GM19324 (cell line): ENCODE results near the gene CLDN25.
"Not testable (repeated sequence)": the region's sequence is repeated elsewhere in the genome, so short reads cannot be mapped to it uniquely, and the experiment has no call there.

ENCODE experiments used
- ATAC-seq: cut with Tn5 transposase; IDR thresholded peaks from one replicate; pipeline ENCODE4 v1.9.1; 2021; ENCODE audit warnings: mild to moderate bottlenecking, moderate library complexity; ENCODE audit not compliant: unreplicated experiment, low FRiP score

The CLDN25 gene

DNA sequence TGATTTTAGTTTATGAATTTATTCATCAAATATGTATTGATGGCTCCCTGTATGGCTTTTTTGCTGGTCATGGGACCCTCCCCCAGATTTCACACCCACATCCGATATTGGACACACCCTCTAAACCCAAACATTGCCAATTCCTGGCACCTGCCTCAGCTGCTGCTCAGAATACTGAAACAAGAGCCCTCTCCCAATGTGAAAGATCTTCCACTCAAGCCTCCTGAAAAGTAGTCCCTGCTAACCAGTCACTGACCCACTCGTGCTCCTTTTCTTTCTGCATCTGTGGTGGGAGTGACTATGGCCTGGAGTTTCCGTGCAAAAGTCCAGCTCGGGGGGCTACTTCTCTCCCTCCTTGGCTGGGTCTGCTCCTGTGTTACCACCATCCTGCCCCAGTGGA lies at the start of gene CLDN25:
CLDN25 (plus strand) TSS at position 301 of the 400 bp plus-strand sequence; CDS start at position 301, 0 bp downstream.
- no peak for ATAC-seq

DNA sequence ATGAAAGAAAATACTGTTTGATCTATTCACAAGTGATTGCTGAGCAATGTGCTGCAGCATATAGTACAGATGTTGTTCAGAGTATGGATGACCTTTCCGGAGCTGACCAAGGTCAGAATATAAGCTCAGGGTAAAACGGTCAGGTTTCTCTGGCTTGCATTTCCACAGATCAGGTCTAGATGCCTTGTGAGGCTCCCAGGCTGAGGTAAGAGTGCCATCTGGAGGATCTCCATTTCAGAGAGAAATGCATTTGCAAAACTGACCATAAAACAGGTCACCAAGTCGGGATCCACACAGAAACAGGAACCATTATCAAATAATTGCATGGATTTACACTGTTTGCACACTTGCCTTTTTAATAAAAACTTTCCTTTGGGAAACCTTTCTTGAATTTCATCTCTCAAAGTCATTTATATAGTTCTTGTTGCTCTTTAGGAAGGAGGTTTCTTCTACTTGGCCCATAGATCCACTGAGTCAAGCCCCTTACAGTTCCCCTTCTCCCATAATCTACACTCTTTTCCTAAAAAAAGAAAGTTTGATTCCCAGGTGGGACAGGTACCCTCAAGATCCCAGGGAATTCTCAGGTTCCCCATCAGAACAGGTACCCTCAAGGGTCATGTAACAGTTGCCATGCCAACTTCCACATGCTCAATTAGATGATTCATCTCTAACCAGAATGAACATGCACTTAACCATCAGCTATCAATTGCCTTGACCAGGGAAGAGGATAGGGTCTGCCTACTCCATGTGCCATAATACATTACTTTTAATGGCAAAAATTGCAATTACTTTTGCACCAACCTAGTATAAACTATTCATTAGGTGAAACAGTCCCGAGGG lies 48.5 kb upstream of the CLDN25 start:
- ATAC-seq: no peak

DNA sequence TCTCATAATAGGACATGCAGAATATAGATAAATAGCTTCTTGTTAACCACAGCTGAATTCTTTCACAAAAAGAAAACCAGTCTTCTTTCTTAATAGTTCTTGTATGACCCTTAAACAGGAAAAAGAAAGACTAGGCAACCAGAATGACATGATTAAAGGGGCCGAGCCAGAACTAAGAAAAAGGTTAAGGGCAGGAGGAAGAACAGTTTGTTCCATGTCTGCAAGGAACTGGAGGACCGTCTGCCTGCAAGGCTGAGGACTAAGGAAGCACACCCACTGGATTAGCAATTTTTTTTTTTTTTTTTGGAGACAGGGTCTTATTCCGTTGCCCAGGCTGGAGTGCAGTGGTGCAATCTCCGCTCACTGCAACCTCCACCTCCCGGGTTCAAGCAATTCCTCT lies 47.5 kb upstream of the CLDN25 start:
- ATAC-seq: no peak

GRCh38 chr11:113736323-113736722 lies 43.3 kb upstream of the CLDN25 start:
- ATAC-seq: no peak

- ATAC-seq: no peak
These were observed 26.7 kb upstream of the CLDN25 start for GRCh38 chr11:113752932-113753331.

GRCh38 chr11:113760241-113760640 lies 19.4 kb upstream of the CLDN25 start:
- no peak for ATAC-seq

DNA sequence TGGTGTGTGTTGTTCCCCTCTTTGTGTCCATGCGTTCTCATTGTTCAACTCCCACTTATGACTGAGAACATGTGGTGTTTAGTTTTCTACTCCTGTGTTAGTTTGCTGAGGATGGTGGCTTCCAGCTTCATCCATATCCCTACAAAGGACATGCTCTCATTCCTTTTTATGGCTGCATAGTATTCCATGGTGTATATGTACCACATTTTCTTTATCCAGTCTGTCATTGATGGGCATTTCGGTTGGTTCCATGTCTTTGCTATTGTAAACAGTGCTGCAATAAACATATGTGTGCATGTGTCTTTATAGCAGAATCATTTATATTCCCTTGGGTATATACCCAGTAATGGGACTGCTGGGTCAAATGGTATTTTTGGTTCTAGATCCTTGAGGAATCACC lies 16.6 kb upstream of the CLDN25 start:
- not testable (repeated sequence) for ATAC-seq

GRCh38 chr11:113764527-113765219 lies 14.9 kb upstream of the CLDN25 start:
- no peak for ATAC-seq

DNA sequence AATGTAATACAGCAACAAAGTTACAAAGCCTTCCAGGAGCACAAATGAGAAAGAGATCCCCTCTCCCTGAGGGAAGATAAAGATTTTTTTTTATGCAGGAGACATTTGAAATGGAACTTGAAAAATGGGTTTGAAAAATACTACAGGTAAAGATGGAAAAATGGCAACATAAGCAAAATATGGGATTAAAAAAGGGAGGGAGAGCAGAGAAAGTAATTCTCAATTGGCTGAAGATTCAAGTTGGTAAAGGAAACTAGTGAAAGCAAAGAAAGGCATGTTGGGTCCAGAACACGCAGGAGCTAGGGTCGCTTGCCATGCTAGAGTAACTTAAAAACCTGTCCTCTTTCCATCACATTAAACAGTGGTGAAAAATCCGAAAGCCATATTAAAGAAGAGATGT lies 7.6 kb upstream of the CLDN25 start:
- no peak for ATAC-seq

DNA sequence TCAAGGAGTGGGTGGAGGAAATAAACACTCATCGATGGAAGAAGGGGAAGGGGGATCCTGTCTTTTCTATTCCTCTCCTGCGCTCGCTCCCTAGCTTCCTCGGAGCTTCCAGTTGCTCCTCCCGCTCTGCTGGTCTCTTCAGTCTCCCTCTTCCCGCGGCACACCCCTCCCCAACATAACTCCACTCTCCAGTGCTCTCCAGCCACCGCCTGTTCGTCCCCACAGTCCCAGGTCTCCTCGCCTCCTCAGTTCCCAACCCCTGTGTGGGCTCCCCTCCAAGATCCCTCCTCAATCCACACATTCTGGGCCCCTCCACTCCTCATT lies 6.5 kb upstream of the CLDN25 start:
- no peak for ATAC-seq

- peak; percentile 99 for ATAC-seq
These were observed 6.0 kb upstream of the CLDN25 start, which contains the start of gene ZW10 for GRCh38 chr11:113773416-113774173. Gene ZW10, minus strand, starts transcription at chr11:113773692. Its CDS starts 26 bp downstream, at chr11:113773666.

DNA sequence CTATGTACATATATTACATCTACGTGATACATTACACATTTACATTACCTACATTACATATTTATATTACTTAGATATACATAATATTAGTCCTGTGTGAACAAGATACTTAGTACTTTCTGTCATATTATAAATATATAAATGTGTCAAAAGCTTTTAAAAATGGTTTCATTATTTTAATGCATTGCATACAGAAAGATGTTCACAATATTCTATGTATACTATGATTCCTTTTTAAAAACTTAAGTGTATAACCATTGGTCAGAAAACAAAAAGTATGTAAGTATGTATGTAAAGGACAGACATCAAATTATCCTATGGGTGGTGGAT lies 5.5 kb upstream of the CLDN25 start:
- ATAC-seq: no peak

GRCh38 chr11:113778111-113778910 lies 1.3 kb upstream of the CLDN25 start:
- no peak for ATAC-seq

DNA sequence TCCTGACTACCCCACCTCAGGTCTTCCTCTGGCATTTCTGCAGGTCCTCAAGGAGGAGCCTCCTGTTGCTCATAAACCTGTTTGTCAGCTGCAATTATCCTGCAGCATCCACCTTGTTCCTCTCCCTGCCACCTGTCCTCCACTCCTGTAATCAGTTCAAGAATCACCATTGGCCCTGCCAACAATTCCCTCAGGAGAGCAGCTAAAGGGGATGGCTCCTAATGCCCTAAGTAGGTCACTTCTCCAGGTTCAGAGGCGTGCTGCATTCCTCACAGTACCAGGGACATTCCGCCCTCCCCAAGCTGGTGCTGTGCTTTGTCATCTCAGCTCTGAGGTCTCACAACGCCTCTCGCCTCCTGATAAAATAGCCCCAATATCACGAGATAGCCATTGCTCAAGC lies 2.1 kb downstream of the CLDN25 start:
- ATAC-seq: no peak

DNA sequence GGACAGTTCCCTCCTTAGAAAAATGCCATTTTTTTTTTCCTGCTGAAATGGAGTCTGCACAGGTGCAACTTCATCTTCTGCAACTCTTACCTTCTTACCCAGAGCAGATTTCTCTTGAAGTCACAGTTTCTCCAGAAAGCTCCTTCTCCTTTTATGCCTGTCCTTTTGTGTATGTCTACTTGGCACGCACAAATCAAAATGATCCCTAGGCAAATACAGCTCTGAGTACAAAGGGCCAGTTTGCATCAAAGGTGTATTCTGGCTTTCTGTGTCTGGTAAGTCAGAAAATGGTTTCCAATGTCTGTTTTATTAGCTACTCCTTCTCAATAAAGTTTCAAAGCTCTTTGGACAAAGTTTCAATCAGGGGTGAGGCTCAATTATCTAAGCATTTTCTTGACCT lies 2.5 kb downstream of the CLDN25 start:
- no peak for ATAC-seq

DNA sequence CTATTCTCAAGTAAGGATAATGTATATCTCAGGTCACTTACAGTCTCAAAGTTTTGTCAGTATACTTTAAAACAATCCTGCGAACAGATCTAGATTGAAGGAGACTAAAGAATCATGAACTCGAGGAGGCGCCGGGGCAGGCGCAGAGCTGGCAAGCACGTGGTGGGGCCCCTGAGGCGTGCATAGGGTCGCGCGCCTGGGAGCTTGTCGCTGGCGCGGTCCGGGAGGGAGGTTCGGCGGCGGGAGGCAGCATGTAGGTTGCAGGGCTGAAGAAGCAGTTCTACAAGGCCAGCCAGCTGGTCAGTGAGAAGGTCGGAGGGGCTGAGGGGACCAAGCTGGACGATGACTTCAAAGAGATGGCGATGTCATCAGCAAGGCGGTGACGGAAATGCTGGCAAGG lies 9.4 kb downstream of the CLDN25 start:
- ATAC-seq: not testable (repeated sequence)

- no peak for ATAC-seq
These were observed 10.2 kb downstream of the CLDN25 start for GRCh38 chr11:113789675-113790320.

DNA sequence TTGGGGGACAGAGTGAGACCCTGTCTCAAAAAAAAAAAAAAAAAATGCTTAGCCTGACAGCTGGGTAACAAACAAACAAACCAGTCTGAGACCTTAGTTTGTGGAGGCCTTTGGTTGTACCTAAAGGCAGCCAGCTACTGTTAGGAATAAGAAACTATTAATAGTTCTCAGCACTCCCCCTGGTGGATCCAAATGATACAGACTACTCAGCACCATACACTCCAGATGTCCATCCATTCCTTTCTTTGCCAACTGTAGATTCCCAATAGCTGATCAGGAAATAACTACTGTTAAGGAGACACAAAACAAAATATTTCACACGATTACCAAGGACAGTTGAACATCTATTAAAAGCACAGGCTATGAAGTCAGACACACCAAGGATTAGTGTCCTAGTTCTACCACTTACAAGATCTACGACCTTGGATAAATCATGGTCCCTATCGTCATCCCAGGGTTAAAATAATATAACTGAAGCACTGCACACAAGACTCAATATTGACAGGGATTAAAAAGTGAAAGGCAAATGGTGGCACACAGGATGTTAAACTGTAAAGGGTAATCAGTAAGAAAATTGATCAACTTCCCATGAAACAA lies 17.2 kb downstream of the CLDN25 start:
- no peak for ATAC-seq

DNA sequence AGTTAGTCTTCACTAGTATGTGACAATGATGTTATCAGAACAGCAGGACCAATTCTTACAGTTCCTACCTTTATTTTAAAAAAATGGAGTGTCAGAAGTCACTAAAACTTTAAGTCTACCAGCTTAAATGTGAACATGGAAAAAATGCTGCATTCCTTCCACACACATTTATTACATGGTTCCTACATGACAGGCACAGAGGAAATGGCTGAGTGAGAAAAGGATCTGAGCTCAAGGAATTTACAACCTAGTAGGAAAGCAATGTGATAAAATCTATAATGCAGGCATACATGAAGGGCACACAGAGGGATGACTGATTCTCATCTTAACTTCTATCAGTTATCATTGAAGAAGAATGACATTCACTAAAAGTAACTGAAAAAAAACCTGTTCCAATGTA lies 23.0 kb downstream of the CLDN25 start:
- no peak for ATAC-seq

DNA sequence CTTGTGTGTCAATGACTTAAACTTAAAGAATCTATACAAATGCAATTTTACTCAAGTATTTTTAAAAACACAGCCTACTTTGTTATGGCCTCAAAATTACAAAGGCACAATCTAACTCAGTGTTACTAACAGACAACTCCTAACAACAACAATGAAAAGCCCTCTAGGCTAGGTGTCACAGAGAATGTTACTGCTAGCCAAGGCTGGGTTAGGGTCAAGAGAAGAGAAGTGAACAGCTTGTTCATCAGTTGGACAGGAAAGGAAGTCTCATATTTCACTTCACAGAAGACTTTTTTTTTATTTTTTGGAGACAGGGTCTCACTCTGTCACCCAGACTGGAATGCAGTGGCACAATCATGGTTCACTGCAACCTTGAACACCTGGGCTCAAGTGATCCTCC lies 26.0 kb downstream of the CLDN25 start:
- ATAC-seq: no peak
